Activated CD4-positive, alpha-beta T cell treated with anti-CD3 and anti-CD28 coated beads for 48 hours (primary cell): ENCODE data around the gene MRNIP.
"Not testable (repeated sequence)": the region's sequence is repeated elsewhere in the genome, so short reads cannot be mapped to it uniquely, and the experiment has no call there.

Experiments
- DNase-seq: peaks from one replicate; pipeline ENCODE4 v3.0.0-alpha.2; 2020

Gene MRNIP

GRCh38 chr5:179801304-179802206, 57.1 kb downstream of the MRNIP start:
- DNase-seq: peak; percentile 91

- DNase-seq: no peak
Observed at GRCh38 chr5:179800696-179801201, 57.9 kb downstream of the MRNIP start.

GRCh38 chr5:179800071-179800695, 58.4 kb downstream of the MRNIP start:
- no peak for DNase-seq

GRCh38 chr5:179799644-179799973, 59.0 kb downstream of the MRNIP start:
- no peak for DNase-seq

- no peak for DNase-seq
Observed at GRCh38 chr5:179798771-179799643, 59.6 kb downstream of the MRNIP start.

GRCh38 chr5:179798144-179798770, 60.4 kb downstream of the MRNIP start:
- DNase-seq: no peak

- no peak for DNase-seq
Observed at GRCh38 chr5:179797741-179798140, 60.9 kb downstream of the MRNIP start.

- no peak for DNase-seq
Observed at GRCh38 chr5:179796877-179797608, 61.6 kb downstream of the MRNIP start.

- peak; percentile 74 for DNase-seq
Observed at GRCh38 chr5:179795863-179796833, 62.5 kb downstream of the MRNIP start.

- no peak for DNase-seq
Observed at GRCh38 chr5:179795049-179795862, 63.4 kb downstream of the MRNIP start.

GRCh38 chr5:179794575-179794974, 64.0 kb downstream of the MRNIP start:
- no peak for DNase-seq

- DNase-seq: no peak
Observed at GRCh38 chr5:179794171-179794570, 64.4 kb downstream of the MRNIP start.

GRCh38 chr5:179793468-179794139, 65.0 kb downstream of the MRNIP start, which contains the start of gene LTC4S:
TSS of gene LTC4S (plus strand) at chr5:179793986. CDS start at chr5:179794081, 95 bp downstream.
- DNase-seq: peak; percentile 48

- DNase-seq: no peak
Observed at GRCh38 chr5:179792612-179793467, 65.8 kb downstream of the MRNIP start.

GRCh38 chr5:179791881-179792611, 66.6 kb downstream of the MRNIP start:
- DNase-seq: no peak

GRCh38 chr5:179789278-179789677, 69.3 kb downstream of the MRNIP start:
- not testable (repeated sequence) for DNase-seq

- no peak for DNase-seq
Observed at GRCh38 chr5:179788193-179788854, 70.3 kb downstream of the MRNIP start.
